Natural killer cell (primary cell): ENCODE data around the gene EXOC6B. TPM values are rescaled to one million over a fixed set of nuclear protein-coding genes. Genes with fewer than 3 reads are reported as not detected.

Experiments used
- ATAC-seq, 3 donors: fragments of 150-1000 bp in 2 of 3; fragments of 200-7000 bp in 1 of 3; cut with Tn5 transposase; 1 replicate in 1 of 3; 2 replicates in 2 of 3; pipeline ENCODE4 v1.10.0; 2021; ENCODE audit warnings: mild to moderate bottlenecking in 2 of 3, moderate library complexity in 2 of 3
- DNase-seq, 2 donors: peaks; one replicate each; pipeline versions ENCODE4 v3.0.0 to v3.0.0-alpha.2; 2013 to 2021; ENCODE audit warnings: mixed read lengths in 1 of 2
- H3K27ac ChIP-seq: one replicate; pipeline ENCODE4 v1.5.1; 2013; ENCODE audit warnings: mild to moderate bottlenecking, low read length
- H3K27me3 ChIP-seq: one replicate; pipeline ENCODE4 v1.6.1; 2013; ENCODE audit warnings: low read length; ENCODE audit not compliant: control insufficient read depth, insufficient read depth
- H3K36me3 ChIP-seq: one replicate; pipeline ENCODE4 v1.6.1; 2013; ENCODE audit warnings: low read length; ENCODE audit not compliant: control insufficient read depth, insufficient read depth
- H3K4me1 ChIP-seq: one replicate; pipeline ENCODE4 v1.6.1; 2013; ENCODE audit warnings: low read length; ENCODE audit not compliant: control insufficient read depth, insufficient read depth
- H3K4me3 ChIP-seq: one replicate; pipeline ENCODE4 v1.5.1; 2013; ENCODE audit warnings: low read length
- H3K9me3 ChIP-seq: one replicate; pipeline ENCODE4 v1.6.1; 2013; ENCODE audit warnings: low read length; ENCODE audit not compliant: control insufficient read depth, insufficient read depth
- H3K27ac Mint-ChIP-seq, 2 donors: one replicate each; pipeline ENCODE4 v1.8.0; 2022; ENCODE audit warnings: mild to moderate bottlenecking in 2 of 2, mixed read lengths in 2 of 2, moderate library complexity in 1 of 2
- H3K27me3 Mint-ChIP-seq, 2 donors: one replicate each; pipeline ENCODE4 v1.8.0; 2022; ENCODE audit warnings: low read depth in 2 of 2, mixed read lengths in 2 of 2
- H3K36me3 Mint-ChIP-seq: one replicate; pipeline ENCODE4 v1.8.0; 2022; ENCODE audit warnings: mixed read lengths
- H3K4me1 Mint-ChIP-seq, 2 donors: one replicate each; pipeline ENCODE4 v1.8.0; 2022; ENCODE audit warnings: mixed read lengths in 2 of 2
- H3K4me3 Mint-ChIP-seq: one replicate; pipeline ENCODE4 v1.8.0; 2022; ENCODE audit warnings: mild to moderate bottlenecking, moderate library complexity, mixed read lengths
- H3K9me3 Mint-ChIP-seq, 2 donors: one replicate each; pipeline ENCODE4 v1.8.0; 2022; ENCODE audit warnings: mixed read lengths in 2 of 2
- CTCF ChIP-seq: fragments of 200-600 bp; IDR thresholded peaks from one replicate; pipeline ENCODE4 v1.8.0; 2022; ENCODE audit warnings: antibody characterized with exemption
- WGBS: methylation state at CpG from one replicate; pipeline ENCODE4 v1.1.7; 2013; ENCODE audit warnings: missing lambda C conversion rate; ENCODE audit not compliant: insufficient coverage; 5-methylcytosine and 5-hydroxymethylcytosine counted together
- intact Hi-C: fragments of 100-400 bp; cut with micrococcal nuclease; formaldehyde crosslinking; loops from one replicate; pipeline ENCODE4 v1.14.2; 2022
- total RNA-seq, 4 donors: library from RNA; stranded (reverse); fragments of 120-200 nt in 1 of 4; gene quantifications; one replicate each; pipeline versions ENCODE4 v1.2.3 to v1.2.4, GENCODE V29; 2013 to 2022

EXOC6B gene
- total RNA-seq, 3 donors from 2014 or later (not counting 1 experiment from before 2014, with no cell fraction given): 16.6 to 17.2 (median 17.1) TPM

DNA sequence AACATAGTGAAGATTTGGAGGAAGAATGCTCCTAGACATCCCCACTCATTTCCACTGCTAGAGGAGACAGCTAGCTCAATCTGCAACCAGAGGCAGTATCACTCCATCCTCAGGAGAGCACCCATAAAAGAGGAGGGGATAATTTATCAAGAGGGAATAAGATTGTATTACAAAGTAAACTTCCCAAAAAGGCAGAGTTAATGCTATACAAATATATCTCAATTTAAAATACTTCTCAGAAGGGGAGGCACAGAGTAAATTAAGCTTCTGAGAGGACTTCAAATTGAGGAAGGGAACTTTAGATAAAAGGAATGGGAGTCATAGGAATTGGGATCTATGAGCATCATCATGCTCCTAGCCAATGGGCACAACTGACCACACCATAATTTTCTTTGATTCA is 29.1 kb downstream of the EXOC6B start:
- no peak overlapping the region for H3K4me3 ChIP-seq
- Mint-ChIP-seq H3K27ac (no peak overlapping the region), H3K9me3 (no peaks in the 10 kb centered on the region), H3K36me3 (no peaks in the 10 kb centered on the region), H3K27me3 (no peaks in the 10 kb centered on the region), H3K4me1 (peaks cover 7 to 15% of the 10 kb centered on the region in 2 donors), H3K4me3 (no peak overlapping the region)
- no peaks in the 10 kb centered on the region for H3K4me1 ChIP-seq
- ATAC-seq: no peak
- H3K36me3 ChIP-seq: no peaks in the 10 kb centered on the region
- intact Hi-C loops: no loop called here
- H3K9me3 ChIP-seq: no peaks in the 10 kb centered on the region
- TF ChIP-seq CTCF: no peak
- no peak for DNase-seq
- no peaks in the 10 kb centered on the region for H3K27me3 ChIP-seq
- no peak overlapping the region for H3K27ac ChIP-seq

GRCh38 chr2:72794572-72794971 is 31.3 kb downstream of the EXOC6B start:
- Histone ChIP-seq H3K36me3 (no peaks in the 10 kb centered on the region), H3K9me3 (no peaks in the 10 kb centered on the region), H3K4me1 (no peaks in the 10 kb centered on the region), H3K27me3 (no peaks in the 10 kb centered on the region), H3K27ac (no peak overlapping the region), H3K4me3 (no peak overlapping the region)
- Mint-ChIP-seq H3K9me3 (no peaks in the 10 kb centered on the region), H3K27ac (no peak overlapping the region), H3K27me3 (no peaks in the 10 kb centered on the region), H3K4me1 (peaks cover 7 to 15% of the 10 kb centered on the region in 2 donors), H3K36me3 (no peaks in the 10 kb centered on the region), H3K4me3 (no peak overlapping the region)
- DNase-seq: no peak
- intact Hi-C loops: no loop called here
- no peak for ATAC-seq
- no peak for TF ChIP-seq CTCF
- WGBS: no CpG with 5 or more reads among the region's 1 CpG

DNA sequence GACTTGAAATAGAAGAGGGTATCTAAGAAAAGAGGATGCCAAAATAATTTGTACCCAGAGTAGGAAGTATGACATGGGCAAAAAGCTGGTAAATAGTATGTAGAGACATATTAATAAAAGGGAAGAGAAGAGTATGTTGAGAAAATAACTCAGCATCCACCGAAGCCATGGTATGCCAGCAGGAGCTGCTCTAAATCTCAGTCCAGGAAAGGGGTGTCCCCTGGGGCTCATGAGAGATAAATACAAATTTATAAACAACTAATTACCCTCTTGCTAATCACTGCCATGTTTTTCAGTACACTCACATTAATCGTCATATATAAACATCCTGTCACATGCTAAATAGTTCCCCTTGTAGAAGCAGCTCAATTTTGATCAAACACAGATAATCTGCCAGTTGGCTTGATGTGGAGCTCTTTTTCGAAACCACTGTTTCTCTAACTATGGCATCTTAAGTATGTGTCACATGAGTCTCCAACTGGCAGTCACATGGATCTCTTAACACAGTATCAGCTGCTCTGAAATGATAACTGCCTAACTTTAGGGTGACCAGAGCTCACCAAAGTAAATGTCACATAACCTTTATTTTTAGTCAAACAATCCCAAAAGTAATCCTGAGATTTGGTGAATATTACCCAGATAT is 31.9 kb downstream of the EXOC6B start:
- Histone ChIP-seq H3K9me3 (no peaks in the 10 kb centered on the region), H3K27ac (no peak overlapping the region), H3K27me3 (no peaks in the 10 kb centered on the region), H3K36me3 (no peaks in the 10 kb centered on the region), H3K4me3 (no peak overlapping the region), H3K4me1 (no peaks in the 10 kb centered on the region)
- TF ChIP-seq CTCF: no peak
- H3K27me3 Mint-ChIP-seq: no peaks in the 10 kb centered on the region
- no peaks in the 10 kb centered on the region for H3K36me3 Mint-ChIP-seq
- H3K27ac Mint-ChIP-seq: no peak overlapping the region
- intact Hi-C loops: no loop called here
- peaks cover 7 to 15% of the 10 kb centered on the region in 2 donors for H3K4me1 Mint-ChIP-seq
- 83% methylated on average over 3 of the region's 3 CpGs for WGBS
- DNase-seq (no peak), ATAC-seq (no peak)
- H3K4me3 Mint-ChIP-seq: no peak overlapping the region
- no peaks in the 10 kb centered on the region for H3K9me3 Mint-ChIP-seq

DNA sequence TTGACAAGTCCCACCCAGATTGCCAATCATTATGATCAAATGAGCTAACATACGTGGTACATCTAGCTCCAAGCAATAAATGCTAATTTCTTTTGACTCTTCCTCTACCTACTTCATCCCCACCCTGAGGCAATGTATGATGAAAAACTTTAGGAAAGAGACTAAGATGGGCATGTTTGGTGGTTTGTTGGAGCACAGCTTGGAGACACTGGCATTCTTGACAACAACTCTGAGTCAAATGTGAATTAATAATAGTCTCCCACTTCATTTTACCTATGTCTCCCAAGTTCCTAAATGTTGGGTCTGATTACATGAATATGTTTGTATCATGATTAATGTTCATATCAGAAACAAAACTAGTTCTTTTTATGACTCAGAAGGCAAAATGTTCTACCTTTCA is 36.6 kb downstream of the EXOC6B start:
- Histone ChIP-seq H3K4me3 (no peak overlapping the region), H3K36me3 (no peaks in the 10 kb centered on the region), H3K27me3 (no peaks in the 10 kb centered on the region), H3K4me1 (no peaks in the 10 kb centered on the region), H3K9me3 (no peaks in the 10 kb centered on the region), H3K27ac (no peak overlapping the region)
- no peak for TF ChIP-seq CTCF
- Mint-ChIP-seq H3K27me3 (no peaks in the 10 kb centered on the region), H3K36me3 (no peaks in the 10 kb centered on the region), H3K4me3 (no peak overlapping the region), H3K4me1 (peaks cover 0 to 7% of the 10 kb centered on the region in 2 donors), H3K27ac (no peak overlapping the region), H3K9me3 (no peaks in the 10 kb centered on the region)
- ATAC-seq: no peak
- DNase-seq: no peak
- intact Hi-C loops: no loop called here
- 100% methylated on average over 1 of the region's 1 CpG for WGBS
